ENCODE data around the gene LINC01488.

Gene LINC01488

DNA sequence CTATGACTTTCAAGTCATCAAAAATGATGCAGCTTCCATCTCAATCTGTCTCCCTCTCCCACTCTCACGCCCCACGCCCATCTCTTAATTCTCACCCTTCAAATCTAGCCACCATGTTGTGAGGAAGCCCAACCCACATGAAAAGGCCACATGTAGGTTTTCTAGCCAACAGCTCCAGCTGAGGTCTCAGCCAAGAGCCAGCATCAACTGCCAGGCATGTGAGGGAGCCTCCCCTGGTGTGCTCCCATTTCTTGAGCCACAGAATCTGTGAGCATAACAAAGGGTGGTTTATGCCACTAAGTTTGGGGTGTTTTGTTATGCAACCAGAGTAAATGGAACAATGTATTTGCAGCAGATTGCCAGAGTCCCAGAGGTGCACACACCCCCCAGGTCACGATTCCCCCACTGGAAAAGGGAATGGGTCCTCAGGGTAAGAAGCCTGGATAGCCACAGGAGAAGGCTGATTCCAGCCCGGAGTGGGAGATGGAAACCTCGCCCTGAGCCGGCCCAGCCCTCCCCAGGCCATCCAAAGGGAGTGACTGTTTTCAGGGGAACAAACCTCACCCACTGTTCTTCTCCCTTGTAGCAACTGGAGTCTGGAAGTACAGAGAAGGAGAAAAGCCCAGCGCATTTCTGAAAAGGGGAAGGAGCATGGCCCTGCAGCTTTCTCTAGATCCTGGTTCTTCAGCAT, 20.0 kb upstream of the LINC01488 start:
- in situ Hi-C loops (cut with HindIII; ENCODE audit: low pct_ligation_motif_present, low pct_unique_long_range_greater_than_20kb, low sequenced_read_pairs), result no loop called here
- DNase-seq, result no peak

DNA sequence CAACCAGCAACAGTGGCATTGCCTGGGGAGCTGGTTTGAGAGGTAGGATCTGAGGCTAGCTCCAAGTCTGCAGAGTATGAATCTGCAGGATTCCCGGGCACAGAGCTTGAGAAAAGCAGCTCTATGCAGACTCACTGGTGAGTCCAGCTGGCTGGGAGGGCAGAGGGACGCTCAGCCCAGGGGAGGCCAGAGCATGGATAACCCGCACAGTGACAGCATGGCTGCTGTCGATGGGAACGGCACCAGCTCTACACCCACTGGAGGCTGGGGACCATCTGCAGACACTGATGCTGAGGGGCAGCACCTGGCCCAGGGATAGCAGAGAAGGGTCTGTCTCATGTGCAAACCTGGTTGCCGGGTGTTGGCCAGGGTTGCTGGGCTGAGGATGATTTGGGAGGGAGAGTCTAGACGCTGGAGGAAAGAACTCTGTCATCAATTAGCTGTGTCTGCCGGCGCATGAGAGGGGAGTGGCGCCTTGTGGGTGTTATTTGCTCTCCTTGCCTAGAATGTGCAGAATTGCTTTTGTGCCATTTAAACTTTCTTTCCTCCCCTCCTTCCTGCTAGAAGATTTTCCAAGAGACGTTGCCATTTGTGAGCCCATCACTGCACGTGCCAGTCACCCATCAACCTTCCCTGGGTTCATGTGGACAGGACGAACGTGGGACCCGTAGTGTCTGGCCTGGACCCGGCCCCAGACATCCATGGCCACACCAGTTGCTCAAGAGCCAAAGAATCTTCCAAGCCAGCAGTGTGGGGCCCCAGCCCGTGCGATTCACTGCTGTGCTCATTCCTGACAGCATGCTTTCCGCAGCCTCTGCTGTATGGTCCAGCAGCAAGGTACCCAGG, 19.1 kb upstream of the LINC01488 start:
- in situ Hi-C loops (cut with HindIII; ENCODE audit: low pct_ligation_motif_present, low pct_unique_long_range_greater_than_20kb, low sequenced_read_pairs), result no loop called here
- DNase-seq, result no peak

DNA sequence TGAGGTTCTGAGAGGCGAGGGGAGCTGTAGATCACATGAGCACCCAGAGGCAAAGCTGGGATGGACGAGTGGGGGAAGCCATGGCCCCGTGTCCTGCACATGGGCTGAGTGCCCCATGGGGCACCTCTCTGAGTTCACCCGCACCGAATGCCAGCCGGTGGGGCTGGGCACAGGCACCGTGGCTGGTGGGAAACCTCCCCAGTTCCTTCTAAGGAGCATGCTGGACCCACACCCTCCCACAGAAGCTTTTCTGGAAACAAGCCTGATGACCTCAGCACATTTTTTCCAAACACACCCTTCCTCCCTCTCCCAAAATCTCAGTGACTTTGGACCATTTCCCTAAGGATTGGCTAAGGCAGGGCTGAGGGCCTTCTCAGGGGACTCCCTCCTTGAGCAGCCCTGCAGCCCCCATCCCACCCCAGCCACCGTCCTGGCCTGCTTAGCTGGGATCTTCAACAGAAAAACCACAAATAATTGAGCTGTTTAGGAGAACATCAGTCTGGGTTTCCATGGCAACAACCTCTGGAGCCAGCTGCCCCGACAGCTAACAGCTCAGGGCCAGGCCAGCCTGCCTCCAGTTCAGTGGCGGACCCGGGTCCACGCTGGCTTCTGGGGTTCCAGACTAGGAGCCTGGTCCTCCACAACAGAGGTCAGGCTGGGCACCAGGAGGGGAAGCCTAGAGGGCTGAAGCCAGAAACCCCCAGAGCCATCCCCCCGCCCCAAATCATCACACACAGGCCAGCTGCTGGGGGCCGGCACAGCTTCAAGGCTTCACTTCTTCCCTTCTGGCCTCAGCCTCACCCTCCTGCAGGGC, 18.1 kb upstream of the LINC01488 start:
- in situ Hi-C loops (cut with HindIII; ENCODE audit: low pct_ligation_motif_present, low pct_unique_long_range_greater_than_20kb, low sequenced_read_pairs), result no loop called here
- no peak for DNase-seq

DNA sequence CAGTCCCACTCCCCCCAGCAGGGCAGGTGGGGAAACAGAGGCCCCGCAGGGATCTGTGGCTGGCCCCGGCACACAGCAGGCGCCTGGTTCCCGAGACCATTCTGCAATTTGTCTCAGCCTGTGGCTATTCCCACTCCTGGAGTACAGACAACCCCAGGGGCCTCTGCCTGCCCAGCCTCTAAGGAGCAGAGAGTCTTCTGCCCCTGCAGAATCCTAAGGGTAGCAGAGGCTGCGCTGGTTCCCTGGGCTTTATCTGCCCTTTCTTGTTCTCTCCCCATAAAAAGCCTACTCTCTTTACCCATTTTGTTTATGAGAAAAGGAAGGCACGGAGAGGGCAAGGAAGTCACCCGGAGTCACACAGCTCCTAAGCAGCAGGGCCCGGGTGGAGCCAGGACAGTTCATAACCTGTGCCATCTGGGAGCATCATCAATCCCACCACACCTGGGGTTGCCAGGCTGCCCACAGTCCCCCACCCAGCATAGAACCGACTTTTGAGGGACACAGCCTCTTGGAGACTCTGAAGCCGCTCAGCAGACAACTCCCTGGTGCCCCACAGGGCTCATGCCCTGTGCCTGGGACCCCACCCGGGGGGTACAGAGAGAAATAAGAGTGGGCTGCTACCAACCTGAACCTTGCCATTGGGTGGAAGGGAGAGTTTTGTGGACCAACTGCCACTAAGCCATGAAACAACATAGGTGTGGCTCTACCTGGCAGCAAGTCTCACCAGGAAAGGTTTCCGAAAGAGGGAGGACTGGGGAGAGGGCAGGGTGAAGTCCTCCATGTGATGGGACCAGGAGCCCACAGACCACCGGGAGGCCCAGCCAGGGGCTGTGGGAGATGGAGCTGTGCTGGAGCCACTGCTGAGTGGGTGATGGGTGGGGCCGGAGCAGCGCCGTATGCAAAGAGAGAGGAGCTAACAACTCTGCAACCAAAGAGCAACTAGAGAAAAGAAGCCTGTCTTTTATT, 17.2 kb upstream of the LINC01488 start:
- in situ Hi-C loops (cut with HindIII; ENCODE audit: low pct_ligation_motif_present, low pct_unique_long_range_greater_than_20kb, low sequenced_read_pairs), result no loop called here

DNA sequence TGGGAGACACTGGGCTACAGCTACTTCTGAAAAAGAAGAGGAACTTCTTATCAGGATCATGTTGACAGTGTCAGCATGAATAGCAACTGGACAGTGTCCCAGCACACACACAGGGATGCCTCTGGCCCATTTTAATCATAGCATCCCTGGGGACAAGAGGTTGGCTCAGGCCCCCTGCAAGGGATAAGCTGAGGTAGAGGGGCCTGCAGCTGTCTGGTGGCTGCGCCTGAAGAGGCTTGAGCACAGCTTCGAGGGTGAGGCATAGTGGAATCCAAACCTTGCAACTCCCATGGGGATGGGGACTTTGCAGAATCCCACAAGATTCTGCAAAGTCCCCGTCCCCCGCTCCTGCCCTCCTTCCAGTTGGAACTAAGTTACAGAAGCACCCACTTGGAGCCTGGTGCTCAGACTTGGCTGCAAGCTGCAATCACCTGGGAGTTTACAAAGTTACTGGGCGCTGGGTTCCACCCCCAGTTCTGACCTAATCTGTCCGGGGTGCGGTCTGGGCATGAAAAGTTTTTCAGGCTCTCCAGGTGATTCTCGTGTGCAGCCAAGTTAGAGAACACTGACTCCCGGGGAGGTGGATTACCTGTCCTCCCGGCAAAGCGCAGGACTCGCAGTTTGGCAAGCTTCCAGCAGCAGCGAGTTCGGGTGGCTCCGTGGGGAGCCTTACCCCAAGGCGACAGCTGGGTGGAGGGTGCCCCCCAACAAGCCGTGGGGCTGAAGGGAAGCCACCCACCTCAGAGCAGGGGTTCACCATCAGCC, 16.0 kb upstream of the LINC01488 start:
- no peak for DNase-seq

More for the DNA sequence above, 17.2 kb upstream of the LINC01488 start:
- no peak for DNase-seq

DNA sequence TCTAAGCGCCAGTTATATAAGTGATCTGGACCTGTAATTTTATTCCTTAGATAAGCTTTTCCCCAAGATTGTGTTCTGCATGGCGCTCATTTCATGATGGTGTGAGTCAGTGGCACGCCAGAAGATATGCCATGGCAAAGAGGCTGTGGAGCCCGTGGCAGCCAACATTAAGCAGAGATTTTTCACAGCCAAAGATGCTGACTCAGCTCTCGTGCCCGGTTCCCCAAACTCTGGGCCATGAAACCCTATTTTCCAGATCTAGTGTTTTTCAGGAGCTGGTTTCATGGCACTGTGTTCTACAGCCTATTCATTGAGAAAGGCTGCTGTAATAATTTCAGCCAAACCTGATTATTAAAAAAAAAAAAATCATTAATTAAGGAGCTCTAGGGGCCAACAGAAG, 15.4 kb upstream of the LINC01488 start:
- DNase-seq, result no peak
- in situ Hi-C loops (cut with HindIII; ENCODE audit: low pct_ligation_motif_present, low pct_unique_long_range_greater_than_20kb, low sequenced_read_pairs), result no loop called here

More for the DNA sequence above, 16.0 kb upstream of the LINC01488 start:
- in situ Hi-C loops (cut with HindIII; ENCODE audit: low pct_ligation_motif_present, low pct_unique_long_range_greater_than_20kb, low sequenced_read_pairs), result no loop called here

DNA sequence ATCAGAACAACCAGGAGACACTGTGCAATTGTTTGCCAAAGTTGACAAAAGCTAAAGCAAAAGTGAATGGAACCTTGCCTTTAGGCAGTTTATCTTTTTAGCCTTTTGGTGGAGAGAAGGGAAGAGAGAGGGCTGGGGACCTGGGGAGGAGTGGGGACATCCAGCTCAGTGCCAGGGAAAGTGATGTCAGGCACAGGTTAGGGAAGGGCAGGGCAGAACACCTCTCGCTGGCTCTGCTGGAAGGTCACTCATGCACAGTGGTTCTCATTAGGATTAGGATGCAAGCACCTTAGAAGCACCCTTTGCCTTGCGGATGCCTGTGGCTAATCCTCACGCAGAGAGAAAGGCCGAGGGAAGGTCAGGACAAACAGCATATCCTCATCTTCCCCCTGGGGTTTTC, 14.3 kb upstream of the LINC01488 start:
- in situ Hi-C loops (cut with HindIII; ENCODE audit: low pct_ligation_motif_present, low pct_unique_long_range_greater_than_20kb, low sequenced_read_pairs), result no loop called here
- DNase-seq, result no peak

DNA sequence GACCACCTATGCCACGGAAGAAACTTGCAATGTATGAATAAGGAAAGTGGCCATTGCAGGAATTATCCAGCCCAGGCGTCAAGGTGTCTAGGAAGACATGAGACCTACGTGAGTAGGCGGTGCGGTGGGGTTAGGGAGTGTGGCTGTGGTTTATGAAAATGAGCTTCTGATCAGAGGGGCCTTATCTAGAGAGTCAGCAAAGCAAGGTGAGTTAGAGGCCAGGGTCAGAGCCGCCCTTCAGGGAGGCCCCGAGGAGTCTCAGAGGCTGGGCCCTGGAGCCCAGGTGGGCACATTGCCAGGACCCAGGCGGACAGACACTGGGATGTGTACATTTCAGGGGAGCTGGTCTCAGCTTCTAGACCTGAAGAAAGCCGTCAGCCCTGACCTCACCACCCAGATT, 13.8 kb upstream of the LINC01488 start:
- in situ Hi-C loops (cut with HindIII; ENCODE audit: low pct_ligation_motif_present, low pct_unique_long_range_greater_than_20kb, low sequenced_read_pairs), result no loop called here
- no peak for DNase-seq

DNA sequence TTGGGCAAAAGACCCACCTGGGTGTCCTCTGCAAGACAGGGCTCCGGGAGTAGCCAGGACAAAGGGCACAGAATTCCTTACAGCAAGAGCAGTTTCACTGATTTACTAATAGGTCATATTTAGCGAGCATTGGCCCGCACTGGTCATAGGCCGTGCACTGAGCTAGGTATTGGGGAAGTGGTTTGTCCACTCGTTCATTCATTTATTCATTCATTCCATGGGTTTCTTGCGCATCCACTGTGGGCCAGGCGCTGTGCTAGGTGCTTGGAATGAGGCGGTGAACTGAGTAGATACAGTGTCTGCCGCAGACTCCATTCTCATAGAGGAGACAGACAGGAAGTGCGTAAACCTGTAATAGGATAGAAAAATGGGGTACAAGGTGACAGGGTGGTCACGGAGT, 13.2 kb upstream of the LINC01488 start:
- no peak for DNase-seq
- in situ Hi-C loops (cut with HindIII; ENCODE audit: low pct_ligation_motif_present, low pct_unique_long_range_greater_than_20kb, low sequenced_read_pairs), result no loop called here

DNA sequence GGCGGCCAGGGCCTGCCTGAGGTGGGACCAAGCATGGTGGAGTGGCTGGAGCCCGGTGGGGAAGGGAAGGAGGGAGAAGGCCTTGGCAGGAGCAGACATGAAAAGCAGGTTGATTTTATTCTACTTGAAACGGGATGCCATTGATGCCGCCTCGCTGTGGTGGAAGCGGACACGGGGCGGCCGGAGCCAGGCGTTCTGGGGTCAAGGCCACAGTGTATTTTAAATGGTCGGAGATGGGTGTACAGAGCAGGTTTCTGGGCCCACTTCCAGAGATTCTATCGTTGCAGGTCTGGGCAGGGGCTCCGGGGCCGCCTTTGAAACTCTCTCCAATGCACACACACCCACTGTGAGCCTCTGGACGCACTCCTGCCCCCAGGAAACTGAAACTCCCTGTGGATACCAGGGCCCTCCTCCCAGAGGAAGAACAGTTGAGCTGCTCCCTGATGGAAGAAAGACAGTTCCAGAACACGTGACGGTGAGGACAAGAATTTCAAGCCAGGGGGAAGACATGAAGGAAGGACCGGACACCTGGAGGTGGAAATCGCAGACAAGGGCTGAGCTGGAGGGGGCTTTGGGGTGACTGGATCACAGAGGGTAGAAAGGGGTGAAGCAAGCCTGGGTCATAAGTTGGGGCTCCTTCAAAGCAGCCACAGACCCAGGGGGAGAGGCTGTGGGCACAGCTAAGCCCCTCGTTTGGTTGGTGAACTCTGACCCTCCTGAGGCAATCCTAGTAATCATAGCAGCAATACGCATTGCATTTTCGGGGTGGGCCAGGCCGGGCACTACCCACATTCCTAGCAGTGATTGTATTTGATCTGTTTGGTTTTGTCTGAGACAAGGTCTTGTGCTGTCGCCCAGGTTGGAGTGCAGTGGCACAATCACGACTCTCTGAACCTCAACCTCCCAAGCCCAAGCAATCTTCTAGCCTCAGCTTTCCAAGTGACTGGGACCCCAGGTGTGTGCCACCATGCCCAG, 12.3 kb upstream of the LINC01488 start:
- DNase-seq, result no peak
- in situ Hi-C loops (cut with HindIII; ENCODE audit: low pct_ligation_motif_present, low pct_unique_long_range_greater_than_20kb, low sequenced_read_pairs), result no loop called here

DNA sequence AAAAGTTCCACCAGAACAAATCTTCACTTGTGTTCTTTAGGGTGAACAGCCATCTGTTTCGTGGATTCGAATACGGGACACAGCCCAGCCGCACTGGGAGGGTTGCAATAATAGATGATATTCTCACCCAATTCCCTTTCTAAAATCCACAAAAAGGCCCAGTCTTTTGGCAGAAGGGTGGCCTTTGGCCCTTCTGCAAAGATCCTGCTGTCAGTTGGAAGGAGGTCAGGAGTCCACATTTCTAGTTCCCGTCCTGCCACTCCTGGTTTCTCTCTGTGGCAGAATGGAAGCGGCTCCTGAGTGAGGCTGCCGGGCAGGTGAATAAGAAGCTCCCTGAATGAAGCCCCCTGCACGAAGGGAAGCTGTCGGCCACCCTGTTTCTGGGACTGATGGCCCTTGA, 11.2 kb upstream of the LINC01488 start:
- DNase-seq, result no peak
- in situ Hi-C loops (cut with HindIII; ENCODE audit: low pct_ligation_motif_present, low pct_unique_long_range_greater_than_20kb, low sequenced_read_pairs), result no loop called here

DNA sequence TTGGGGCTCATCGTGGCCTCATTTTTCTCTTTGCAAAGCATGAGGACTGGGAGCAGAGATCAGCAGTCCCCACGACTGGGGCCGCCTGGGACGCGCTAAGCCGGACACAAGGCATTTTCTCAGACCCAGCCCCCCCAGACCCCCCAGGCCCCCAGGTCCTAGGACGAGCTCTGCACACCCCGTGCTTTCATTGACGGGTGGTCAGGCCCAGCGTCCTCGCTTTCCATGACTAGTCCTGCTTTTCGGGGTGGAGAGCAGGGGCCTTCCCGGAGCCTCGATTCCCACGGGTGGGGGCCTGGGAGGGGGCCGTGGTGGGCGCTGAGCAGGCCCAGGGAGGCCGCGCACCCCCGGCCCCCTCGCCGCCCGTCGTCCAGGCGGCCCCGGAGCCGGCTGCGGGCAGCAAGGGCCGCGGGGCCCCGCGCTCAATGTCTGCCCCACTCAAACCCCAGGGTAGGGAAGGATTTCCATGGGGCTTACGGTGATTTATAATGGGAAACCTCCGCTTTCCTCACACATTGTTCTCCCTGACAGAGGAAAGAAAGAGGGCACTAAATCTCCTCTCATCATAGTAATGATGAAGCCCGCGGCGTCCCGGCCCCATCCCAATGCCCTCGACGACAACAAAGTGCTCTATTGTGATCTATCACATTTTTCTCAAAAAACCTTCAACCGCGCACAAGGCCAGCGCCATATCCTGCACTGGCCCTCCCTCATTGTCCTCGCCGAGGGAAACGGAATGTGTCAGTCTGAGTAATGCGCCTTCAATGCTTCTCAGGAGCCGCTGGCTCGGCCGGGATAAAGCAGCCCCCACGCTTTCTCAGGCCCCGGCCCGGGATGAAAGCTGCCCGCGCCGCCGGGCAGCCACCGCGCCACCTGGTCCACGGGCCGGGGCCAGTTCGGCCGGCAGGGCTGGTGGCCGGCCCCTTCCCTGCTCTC, 10.4 kb upstream of the LINC01488 start:
- DNase-seq, result no peak
- in situ Hi-C loops (cut with HindIII; ENCODE audit: low pct_ligation_motif_present, low pct_unique_long_range_greater_than_20kb, low sequenced_read_pairs), result no loop called here

DNA sequence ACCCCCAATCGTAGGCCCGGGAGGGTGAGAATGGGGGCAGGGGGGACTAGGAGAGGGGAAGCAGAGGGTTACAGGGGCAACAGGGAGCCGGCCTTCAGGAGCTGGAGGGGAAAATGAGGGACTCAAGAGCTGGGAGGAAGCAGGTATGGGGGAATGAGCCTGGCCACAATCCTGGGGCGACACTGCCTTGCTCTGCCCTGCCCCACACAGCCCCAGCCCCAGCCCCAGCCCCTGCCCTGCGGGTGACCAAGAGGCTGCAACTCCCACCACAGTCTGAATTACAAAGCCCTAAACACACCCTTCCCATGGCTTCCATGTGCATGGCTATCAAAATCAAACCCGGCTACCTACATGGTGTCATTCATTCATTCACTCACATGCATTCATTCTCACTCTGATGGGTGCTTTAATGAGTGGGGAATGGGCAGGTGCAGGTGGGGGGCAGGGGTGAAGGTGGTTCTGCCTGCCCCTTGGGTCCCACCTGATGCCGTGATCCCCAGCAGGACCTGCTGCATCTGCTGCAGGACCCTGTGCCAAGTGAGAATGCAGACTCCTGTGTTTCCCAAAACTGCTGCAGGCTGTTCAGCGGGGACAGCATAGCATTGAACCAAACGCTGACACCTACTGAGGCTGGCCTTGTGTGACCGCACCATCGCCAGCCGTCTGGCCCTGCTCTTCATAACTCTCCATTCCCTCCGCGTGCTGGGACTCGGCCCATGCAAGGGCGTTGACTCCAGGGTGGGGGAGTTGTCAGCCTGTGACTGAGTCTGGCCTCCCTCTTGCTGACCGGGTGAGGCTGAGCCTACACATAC, 9.5 kb upstream of the LINC01488 start:
- DNase-seq, result no peak
- in situ Hi-C loops (cut with HindIII; ENCODE audit: low pct_ligation_motif_present, low pct_unique_long_range_greater_than_20kb, low sequenced_read_pairs), result no loop called here

DNA sequence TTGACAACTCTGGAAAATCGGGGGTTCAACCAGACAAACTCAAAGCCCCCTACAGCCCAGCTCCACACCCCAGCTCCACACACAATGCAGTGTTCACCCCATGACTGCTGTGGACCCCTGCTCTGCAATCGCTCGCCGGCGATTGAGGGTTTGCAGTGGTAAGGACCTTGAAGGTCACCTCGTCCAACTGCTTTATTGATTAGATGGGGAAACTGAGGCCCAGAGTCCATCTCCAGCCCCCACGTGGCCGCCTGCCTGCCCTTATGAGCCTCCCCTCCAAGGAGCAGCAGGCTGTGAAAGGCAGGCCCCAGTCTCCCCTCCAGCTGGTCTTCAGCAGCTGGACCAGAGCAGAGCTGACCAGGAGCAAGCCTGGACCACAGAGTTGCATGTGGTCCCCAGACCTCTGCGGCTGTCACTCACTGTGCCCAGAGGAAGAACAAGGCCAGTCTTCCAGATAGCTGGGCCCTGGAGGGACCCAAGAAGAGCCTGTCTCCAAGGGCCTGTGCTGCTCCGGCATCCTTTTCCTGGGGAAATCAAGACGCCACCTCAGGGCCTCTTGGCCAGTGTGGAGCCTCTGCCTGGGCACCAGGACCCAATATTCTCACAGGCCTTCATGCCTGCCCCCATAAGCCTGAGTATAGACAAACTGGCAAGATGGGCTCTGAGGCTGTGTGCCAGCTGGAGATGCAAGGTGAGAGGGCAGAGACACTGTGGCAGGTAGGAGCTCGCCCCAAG, 8.8 kb upstream of the LINC01488 start:
- in situ Hi-C loops (cut with HindIII; ENCODE audit: low pct_ligation_motif_present, low pct_unique_long_range_greater_than_20kb, low sequenced_read_pairs), result no loop called here
- no peak for DNase-seq

Data from ACHN (cell line).